A549 (cell line): ENCODE results near the gene KRTAP5-2.

Experiments used
- CHD2 ChIP-seq: fragments of 150-350 bp; IDR thresholded peaks from 2 replicates; pipeline ENCODE4 v1.6.1; 2014; ENCODE audit warnings: low read length; ENCODE audit not compliant: partially characterized antibody
- E2F6 ChIP-seq: IDR thresholded peaks from 2 replicates; pipeline ENCODE4 v1.6.1; 2012; ENCODE audit warnings: low read depth, borderline replicate concordance
- JUN ChIP-seq, 2 experiments: fragments of >200 bp; sonication (Bioruptor Twin); formaldehyde crosslinking; IDR thresholded peaks; 2 replicates in 1 of 2; 3 replicates in 1 of 2; pipeline ENCODE4 v1.6.1; 2016 to 2017
- MAZ ChIP-seq: fragments of 150-350 bp; IDR thresholded peaks from 2 replicates; pipeline ENCODE4 v1.6.1; 2014; ENCODE audit warnings: antibody characterized with exemption, low read depth, low read length, borderline replicate concordance
- PHF8 ChIP-seq: fragments of 200-600 bp; sonication (generic); IDR thresholded peaks from 2 replicates; pipeline ENCODE4 v1.6.1; 2016; ENCODE audit warnings: low read depth, mild to moderate bottlenecking, antibody characterized with exemption, moderate library complexity, borderline replicate concordance
- POLR2A ChIP-seq: IDR thresholded peaks from 2 replicates; pipeline ENCODE4 v1.6.1; 2012; ENCODE audit warnings: mild to moderate bottlenecking, low read length
- RAD21 ChIP-seq, 2 experiments: fragments of >200 bp in 1 of 2; sonication (Bioruptor Twin) in 1 of 2; formaldehyde crosslinking in 1 of 2; IDR thresholded peaks in 1 of 2; conservative IDR thresholded peaks in 1 of 2; 2 replicates in 1 of 2; 3 replicates in 1 of 2; pipeline ENCODE4 v1.6.1; 2012 to 2018; ENCODE audit warnings: inconsistent platforms in 1 of 2
- RNF2 ChIP-seq: fragments of 200-600 bp; sonication (generic); IDR thresholded peaks from 2 replicates; pipeline ENCODE4 v1.6.1; 2016; ENCODE audit warnings: low read depth, mild to moderate bottlenecking, antibody characterized with exemption, moderate library complexity, borderline replicate concordance
- SMC3 ChIP-seq: fragments of >200 bp; sonication (Bioruptor Twin); formaldehyde crosslinking; IDR thresholded peaks from 3 replicates; pipeline ENCODE4 v1.6.1; 2018; ENCODE audit warnings: inconsistent platforms
- SREBF2 ChIP-seq: fragments of 450-650 bp; IDR thresholded peaks from 2 replicates; pipeline ENCODE4 v1.6.1; 2014; ENCODE audit warnings: mild to moderate bottlenecking, moderate library complexity
- TP53 ChIP-seq: fragments of 250-450 bp; sonication (Bioruptor Pico); IDR thresholded peaks from 2 replicates; pipeline ENCODE4 v1.5.0; 2021; ENCODE audit warnings: mild to moderate bottlenecking, moderate library complexity
- TF ChIP-seq, protein P1 (sequence below): fragments of >200 bp; sonication (Bioruptor Twin); formaldehyde crosslinking; IDR thresholded peaks from 3 replicates; pipeline ENCODE4 v1.6.1; 2016
- TF ChIP-seq, protein P2 (sequence below): fragments of >200 bp; sonication (Bioruptor Twin); formaldehyde crosslinking; IDR thresholded peaks from 3 replicates; pipeline ENCODE4 v1.5.1; 2016
- TF ChIP-seq, protein P3 (sequence below): fragments of 450-650 bp; IDR thresholded peaks from 2 replicates; pipeline ENCODE4 v1.6.1; 2014; ENCODE audit warnings: antibody characterized with exemption

DNA sequence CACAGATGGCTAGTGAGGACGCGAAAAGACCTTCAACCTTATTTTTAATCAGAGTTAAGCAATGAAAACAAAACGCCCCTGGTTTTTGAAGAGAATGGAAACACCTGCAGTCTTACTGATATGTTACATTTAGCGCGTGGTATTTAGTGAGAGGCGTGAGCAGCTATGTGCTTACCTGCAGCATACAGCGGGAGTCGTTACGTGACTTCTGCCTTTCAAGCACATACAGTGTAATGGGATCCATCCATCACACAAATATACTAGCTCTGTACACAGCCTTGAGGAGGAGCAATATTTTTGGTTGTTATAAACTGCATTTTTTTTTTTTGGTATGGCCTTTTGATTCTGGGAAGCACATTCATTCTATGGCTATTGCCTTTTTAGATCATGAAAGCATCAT lies 5.5 kb downstream of the KRTAP5-2 start:
- TF ChIP-seq RAD21 (conservative IDR thresholded peaks at IDR 0.05 in 1 of 2, IDR thresholded peaks at IDR 0.05 in 1 of 2), result no peak
- TF ChIP-seq, protein P1, sequence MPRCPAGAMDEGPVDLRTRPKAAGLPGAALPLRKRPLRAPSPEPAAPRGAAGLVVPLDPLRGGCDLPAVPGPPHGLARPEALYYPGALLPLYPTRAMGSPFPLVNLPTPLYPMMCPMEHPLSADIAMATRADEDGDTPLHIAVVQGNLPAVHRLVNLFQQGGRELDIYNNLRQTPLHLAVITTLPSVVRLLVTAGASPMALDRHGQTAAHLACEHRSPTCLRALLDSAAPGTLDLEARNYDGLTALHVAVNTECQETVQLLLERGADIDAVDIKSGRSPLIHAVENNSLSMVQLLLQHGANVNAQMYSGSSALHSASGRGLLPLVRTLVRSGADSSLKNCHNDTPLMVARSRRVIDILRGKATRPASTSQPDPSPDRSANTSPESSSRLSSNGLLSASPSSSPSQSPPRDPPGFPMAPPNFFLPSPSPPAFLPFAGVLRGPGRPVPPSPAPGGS, result no peak
- TF ChIP-seq SMC3, result no peak
- no peak for TF ChIP-seq POLR2A
- TF ChIP-seq, protein P2, sequence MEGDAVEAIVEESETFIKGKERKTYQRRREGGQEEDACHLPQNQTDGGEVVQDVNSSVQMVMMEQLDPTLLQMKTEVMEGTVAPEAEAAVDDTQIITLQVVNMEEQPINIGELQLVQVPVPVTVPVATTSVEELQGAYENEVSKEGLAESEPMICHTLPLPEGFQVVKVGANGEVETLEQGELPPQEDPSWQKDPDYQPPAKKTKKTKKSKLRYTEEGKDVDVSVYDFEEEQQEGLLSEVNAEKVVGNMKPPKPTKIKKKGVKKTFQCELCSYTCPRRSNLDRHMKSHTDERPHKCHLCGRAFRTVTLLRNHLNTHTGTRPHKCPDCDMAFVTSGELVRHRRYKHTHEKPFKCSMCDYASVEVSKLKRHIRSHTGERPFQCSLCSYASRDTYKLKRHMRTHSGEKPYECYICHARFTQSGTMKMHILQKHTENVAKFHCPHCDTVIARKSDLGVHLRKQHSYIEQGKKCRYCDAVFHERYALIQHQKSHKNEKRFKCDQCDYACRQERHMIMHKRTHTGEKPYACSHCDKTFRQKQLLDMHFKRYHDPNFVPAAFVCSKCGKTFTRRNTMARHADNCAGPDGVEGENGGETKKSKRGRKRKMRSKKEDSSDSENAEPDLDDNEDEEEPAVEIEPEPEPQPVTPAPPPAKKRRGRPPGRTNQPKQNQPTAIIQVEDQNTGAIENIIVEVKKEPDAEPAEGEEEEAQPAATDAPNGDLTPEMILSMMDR, result no peak
- no peak for TF ChIP-seq MAZ
- TF ChIP-seq E2F6, result no peak
- TF ChIP-seq SREBF2, result no peak
- TF ChIP-seq TP53 (CRISPR knock-in tag), result no peak
- TF ChIP-seq, protein P3, sequence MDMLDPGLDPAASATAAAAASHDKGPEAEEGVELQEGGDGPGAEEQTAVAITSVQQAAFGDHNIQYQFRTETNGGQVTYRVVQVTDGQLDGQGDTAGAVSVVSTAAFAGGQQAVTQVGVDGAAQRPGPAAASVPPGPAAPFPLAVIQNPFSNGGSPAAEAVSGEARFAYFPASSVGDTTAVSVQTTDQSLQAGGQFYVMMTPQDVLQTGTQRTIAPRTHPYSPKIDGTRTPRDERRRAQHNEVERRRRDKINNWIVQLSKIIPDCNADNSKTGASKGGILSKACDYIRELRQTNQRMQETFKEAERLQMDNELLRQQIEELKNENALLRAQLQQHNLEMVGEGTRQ, result no peak
- no peak for TF ChIP-seq JUN (IDR thresholded peaks at IDR 0.05)
- TF ChIP-seq PHF8, result no peak
- no peak for TF ChIP-seq RNF2
- TF ChIP-seq CHD2, result no peak
